Stimulated activated CD8-positive, alpha-beta memory T cell treated with anti-CD3 and anti-CD28 coated beads, Interleukin-4, amount 100 ng/mL, for 48 hours (primary cell): ENCODE measurements around the gene HOMER3.
"Not testable (repeated sequence)": the region's sequence is repeated elsewhere in the genome, so short reads cannot be mapped to it uniquely, and the experiment has no call there.

Experiments
- DNase-seq: peaks from one replicate; pipeline ENCODE4 v3.0.0-alpha.2; 2020

The HOMER3 gene

DNA sequence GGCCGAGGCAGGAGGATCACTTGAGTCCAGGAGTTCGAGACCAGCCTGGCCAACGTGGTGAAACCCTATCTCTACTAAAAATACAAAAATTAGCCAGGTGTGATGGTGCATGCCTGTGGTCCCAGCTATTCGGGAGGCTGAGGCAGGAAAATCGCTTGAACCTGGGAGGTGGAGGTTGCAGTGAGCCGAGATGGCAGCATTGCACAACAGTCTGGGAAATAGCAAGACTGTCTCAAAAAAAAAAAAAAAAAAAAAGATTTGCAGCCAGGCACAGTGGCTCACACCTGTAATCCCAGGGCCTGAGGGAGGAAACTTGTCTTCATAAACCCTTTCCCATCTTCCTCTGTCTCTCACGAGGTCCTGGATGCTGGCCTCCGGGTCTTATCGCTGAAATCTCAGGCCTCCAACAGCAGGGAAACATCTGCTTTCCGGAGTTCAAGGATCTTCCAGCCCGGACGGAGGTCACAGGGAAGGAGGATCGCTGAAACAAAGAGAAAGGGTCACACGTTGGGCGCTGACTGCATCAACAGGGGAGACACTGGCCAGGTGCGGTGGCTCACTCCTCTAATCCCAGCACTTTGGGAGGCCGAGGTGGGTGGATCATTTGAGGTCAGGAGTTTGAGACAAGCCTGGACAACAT, 11.5 kb upstream of the HOMER3 start:
- not testable (repeated sequence) for DNase-seq

DNA sequence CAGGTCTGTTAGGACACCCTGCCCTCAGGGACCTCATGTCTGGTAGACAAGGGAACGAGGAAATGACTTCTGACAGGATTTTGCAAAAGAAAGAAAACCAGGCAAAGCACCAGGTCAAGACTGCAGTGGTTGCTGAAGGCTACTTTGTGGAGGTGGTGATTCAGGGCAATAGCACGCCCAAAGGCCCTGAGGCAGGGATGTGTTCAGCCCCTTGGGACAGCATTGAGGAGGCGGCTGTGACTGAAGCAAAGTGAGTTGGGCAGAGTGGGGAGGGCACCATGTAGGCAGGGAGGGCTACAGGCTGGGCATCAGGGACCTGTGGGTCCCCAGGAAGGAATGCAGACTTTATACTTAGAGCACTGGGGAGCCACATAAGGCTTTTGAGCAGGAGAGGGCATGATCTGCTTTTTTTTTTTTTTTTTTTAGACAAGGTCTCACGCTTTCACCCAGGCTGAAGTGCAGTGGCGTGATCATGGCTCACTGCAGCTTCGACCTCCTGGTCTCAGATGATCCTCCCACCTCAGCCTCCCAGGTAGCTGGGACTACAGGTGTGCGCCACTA, 10.8 kb upstream of the HOMER3 start:
- DNase-seq, result no peak

DNA sequence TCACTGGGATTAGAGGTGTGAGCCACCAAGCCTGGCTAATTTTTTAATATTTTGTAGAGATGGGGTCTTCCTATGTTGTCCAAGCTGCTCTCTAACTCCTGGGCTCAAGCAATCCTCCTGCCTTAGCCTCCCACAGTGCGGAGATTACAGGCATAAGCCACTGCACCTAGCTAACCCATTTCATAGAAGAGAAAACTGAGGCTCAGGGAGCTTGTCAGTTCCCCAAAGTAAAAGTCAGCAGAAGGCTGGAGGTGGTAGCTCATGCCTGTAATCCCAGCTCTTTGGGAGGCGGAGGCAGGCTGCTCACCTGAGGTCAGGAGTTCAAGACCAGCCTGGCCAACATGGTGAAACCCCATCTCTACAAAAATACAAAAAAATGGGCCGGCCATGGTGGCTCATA, 8.8 kb upstream of the HOMER3 start:
- no peak for DNase-seq

DNA sequence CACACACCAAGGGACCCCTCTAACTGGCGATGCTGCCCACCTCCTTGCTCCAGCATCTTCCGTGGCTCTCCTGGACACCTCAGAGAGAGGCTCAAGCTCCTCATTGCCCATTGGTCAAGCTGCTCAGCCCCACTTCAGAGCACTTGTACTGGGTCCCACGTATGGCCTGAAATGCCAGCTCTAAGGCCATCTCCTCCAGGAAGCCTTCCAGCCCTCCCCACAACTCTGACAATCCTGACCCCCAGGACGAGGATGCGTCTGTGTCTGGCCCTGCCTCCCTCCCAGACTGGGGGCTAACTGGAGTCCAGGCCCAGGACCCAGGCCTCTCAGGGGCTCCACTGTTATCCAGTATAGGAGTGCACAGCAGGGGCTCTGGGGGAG, 7.9 kb upstream of the HOMER3 start:
- DNase-seq, result no peak

DNA sequence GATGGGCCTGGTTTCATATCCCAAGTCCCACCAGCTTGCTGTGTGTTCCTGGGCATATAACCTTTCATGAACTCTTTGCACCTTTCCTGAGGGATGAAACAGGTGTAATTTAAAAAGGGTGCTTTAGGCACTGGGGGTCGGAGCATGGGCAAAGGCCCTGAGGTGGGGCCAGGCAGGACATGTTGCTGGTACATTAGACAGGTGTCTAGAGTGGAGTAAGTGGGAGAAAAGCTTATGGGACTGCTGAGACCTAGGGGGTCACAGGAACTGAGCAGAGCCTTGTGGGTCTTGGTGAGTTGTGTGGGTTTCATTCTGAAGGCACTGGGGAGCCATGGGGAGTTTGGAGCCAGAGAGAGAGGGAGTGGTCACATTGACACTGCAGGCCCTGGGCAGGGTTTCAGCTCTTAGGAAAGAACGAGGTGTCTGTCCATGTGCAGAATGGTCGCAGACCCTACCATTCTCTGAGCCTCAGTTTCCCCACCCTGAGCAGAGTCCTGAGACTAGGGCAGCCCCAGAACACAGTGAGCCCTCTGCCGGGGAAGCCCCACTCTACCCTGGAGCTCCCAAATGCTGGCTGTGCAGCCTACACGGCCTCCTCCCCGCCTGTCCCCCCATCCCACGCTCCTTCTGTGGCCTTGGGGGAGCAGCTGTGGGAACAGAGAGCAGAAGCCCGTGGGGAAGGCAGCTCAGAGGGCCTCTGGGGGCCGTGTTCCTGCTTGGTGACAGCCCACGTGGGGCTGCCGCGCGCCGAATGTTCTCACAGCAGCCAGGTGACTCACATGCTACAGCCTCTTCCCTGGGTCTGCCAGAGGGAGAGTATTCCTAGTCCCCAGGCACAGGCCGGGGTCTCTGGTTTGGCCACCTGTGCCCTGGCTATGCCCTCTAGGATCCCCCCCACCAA, 7.3 kb upstream of the HOMER3 start:
- no peak for DNase-seq

DNA sequence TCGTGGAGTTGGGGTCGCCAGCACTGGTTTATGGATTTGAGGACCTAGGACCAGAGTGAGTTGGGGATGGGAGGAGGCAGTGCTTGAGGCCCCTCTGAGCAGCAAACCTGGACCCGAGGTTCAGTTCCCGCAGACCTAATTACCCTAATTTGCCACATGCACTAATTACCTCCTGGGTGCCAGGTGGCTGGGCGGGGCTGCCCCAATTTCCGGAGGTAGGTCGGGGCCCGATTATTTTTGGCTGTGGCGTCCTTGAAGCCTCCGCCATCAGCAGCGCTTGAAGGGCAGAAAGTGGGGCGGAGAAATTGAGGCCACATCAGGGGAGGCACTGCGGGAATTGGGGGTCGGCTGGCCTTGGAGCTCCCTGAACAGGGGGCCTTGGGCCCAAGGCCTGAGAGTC, 5.9 kb upstream of the HOMER3 start:
- no peak for DNase-seq

DNA sequence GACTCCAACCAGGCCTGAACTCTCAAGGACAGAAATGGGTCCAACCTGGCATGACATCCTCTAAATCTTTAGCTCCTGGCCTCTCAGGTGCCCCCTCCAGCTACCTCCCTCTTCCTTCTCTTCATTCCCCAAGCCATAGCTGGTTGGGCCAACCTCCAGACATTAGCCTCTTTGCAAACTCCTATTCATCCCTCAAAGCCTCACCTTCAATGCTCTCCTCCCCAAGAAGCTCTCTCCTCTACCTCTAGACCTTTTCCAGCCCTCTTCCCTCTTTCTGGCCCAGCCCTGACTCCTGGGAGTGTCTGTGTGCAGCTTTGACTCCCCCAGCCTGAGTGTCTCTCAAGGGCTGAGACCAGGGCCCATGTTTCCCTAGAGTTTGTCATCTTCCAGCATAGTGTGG, 5.3 kb upstream of the HOMER3 start:
- DNase-seq, result no peak

DNA sequence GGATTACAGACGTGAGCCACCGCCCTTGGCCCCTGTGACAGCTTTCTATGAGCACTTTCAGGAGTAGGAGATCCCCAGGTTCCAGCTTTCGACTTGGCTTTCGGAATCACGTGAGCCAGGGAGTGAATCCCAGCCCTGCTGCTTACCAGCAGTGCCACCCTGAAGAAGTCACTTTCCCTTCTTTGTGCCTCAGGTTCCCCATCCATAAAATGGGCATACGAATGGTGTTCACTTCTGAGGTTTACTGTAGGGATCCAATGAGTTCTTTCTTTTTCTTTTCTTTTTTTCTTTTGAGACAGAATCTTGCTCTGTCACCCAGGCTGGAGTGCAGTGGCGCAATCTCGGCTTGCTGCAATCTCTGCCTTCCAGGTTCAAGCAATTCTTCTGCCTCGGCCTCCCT, 4.3 kb upstream of the HOMER3 start:
- no peak for DNase-seq

DNA sequence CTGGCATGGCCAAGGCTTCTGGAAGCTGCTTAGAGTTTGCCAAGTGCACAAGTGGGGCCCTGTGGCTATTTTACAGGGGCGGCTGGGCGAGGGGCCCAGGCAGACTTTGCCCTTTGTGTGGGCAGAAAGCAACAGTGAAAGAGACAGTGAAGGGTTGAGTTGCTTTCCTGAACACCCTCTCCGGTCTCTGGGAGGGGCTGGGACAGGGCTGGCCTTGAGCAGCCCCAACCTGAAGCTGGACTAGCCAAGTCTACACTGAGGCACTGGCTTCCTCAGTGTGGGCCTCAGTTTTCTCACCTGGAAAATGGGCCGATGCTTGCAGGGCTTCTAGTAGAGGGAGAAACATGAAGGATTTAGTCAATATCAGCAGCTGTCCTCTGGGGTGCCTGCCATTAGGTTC, 2.4 kb upstream of the HOMER3 start:
- no peak for DNase-seq

DNA sequence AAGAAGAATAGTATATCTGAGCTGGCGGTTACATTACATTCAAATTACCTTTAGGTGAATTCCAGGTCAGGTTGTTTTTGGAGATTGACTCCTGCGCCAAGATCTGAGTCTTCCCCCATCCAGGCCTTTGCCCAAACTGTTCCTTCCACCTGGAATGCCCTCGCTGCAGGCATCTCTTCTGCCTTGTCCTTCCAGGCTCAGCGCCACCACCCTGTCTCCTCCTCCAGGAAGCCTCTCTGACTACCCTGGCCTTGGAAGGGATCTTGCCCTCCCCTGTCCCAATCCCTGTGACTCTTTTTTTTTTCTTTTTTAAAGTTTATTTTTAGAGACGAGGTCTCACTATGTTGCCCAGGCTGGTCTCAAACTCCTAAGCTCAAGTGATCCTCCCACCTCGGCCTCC, 1.7 kb upstream of the HOMER3 start:
- DNase-seq, result no peak

DNA sequence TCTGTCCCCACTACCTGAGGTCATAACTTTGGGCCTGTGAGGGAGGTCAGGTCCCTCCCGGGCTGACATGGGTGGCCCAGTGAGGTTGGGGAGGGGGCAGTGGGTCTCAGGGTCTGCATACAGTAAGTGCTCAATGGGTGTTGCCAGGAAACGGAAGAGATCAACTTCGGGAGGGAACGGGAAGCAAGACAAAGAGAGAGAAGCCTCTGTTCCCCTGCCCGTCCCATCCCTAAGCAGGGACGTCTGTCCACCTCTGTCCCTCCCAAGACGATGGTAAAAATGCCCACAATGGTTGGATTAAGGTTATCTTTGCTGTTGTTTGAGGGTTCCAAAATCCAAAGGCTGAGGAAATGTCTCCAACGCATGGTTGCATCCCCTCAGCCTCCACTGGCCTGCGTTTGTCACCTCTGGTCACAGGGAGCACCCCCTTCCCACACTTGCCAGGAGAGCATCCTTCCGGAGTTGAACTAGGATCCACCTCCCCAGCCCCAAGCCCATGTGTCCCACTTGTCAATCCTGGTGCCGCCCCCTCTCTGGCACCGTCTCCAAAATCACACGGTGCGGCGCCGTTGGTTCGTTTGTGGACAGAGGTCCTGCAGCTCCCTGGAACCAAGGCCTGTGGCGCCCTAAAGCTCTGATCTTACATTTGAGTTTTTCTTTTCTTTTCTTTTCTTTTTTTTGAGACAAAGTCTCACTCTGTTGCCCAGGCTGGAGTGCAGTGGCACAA, 774 bp upstream of the HOMER3 start:
- no peak for DNase-seq

DNA sequence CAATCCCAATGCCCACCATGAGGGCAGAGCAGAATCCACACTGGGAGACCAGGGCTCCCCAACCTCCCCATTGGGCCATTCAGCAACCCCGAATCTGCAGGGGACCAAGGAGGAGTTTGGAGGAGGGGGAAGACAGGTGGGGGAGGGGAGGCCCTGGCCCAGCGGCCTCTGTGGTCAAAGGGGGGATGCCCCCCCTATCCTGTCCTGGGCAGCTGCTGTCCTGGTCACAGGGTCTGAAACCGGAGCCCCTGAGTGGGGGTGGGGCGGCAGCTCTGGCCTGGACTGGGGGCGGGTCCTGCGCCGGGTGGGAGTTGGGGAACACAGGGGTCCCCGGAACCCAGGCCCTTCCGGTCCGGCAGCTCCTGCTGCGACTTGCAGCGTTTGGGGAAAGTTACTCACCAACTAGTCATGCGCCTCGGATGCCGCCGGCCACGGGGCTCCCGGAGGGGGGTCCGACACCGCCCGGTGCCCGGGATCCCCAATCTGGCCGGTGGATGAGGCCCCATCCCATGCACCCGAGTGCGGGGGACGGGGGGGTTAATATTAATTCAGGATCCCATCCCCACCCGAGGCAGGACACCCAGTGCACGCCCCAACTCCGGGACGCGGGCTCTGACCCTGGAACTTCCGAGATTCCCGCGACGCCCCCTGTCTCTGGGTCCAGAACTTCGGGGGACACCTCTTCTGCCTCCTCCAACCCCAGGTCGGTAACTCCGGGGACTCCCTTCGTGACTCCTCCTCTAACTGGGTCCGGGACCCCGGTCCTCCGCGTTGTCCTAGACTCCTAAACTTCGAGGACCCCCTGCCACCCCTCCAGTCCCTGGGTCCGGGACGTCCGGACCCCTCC, 872 bp downstream of the HOMER3 start:
- DNase-seq, result no peak

DNA sequence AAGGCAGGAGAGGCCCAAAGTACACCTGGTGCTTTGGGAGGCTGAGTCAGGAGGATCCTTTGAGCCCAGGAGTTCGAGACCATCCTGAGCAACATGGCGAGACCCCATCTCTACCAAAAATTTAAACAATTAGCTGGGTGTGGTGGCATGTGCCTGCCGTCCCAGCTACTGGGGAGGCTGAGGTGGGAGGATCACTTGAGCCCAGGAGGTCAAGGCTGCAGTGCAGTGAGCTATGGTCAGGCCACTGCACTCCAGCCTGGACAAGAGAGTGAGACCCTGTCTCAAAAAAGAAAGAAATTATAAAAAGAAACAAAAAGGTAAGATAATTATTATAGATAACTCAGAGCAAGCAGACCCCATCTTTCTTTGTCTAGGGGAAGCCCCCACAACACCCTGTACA, 1.9 kb downstream of the HOMER3 start:
- DNase-seq, result no peak

DNA sequence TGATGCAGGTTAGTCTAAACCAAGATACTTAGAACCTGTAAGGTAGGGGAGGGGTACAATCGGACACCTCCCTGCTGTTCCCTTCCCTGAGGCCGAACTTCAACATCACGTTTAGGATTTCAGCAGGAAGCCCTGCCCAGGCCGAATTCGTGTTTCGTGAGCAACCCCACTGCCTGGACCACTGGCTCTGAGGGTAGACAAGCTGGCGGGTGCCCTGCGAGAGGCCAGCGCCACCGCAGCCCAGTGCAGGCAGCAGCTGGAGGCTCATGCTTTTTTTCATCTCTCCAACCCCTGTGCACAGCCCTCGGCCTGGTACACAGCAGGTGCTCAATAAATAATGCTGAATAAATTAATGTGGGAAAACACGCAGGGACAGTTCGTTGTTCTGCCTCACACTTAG, 7.7 kb downstream of the HOMER3 start:
- no peak for DNase-seq

DNA sequence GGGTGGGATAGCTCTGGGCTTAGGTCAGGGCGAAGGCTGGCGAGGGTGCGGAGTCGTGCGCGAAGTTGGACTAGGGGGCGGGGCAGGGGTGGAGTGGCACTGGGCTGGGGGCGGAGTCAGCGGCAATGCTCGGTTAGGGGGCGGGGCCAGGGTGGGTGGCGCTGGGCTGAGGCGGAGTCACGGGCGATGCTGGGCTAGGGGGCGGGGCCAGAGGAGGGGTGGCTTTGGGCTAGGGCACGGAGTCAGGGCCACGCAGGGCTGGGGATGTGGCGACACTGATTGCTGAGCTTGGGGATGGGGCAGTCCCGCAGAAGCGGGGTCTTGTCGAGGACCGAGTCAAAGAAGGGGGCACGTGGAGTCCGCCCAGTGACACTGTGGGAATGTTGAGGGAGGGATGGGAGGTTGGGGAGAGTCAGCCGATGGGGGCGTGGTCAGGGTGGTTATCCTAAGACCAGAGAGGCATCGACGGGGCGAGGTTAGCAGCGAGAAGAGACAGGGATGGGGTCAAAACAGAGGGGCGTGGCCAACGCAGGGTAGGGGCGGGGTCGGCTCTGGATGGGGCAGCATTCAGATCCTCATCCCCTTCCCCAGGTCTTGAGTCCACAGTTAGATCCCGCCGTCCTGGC, 8.7 kb downstream of the HOMER3 start:
- peak; percentile 94 for DNase-seq

DNA sequence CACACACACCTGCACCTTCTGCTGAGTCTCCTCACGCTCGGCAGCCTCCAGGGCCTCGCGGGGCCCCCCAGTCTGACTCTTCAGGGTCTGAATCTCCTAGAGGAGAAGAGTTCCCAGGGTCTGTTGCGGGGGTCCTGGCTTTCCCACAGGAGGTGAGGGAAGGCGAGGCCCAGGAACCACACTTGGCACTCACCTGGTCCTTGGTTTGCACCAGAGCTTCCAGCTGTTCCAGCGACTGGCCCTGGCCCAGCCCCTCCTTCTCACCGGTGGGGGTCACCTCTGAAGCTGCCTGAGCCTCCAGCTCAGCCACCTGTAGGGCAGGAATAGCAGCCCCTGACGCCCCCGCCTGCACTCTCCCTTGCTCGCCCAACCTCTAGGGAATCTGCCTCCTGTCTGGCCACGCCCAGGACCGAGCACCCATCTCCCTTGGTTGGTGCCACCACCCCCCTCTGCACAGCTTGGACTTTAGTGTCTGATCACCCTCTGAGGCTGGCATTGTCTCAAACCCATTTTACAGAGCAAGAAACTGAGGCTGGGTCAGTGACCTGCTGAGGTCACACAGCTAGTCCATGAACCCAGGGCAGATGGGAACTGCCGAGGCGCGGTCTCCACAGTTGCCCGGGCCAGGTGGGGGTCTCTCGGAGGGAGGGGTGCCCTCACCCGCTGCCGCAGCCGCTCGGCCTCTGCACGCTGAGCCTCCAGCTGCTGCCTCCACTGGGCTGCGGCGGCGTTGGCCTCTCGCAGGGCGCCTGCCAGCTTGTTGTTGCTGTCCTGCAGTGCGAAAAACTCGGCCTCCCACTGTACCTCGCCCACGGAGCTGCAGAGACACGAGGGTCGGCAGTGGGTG, 9.5 kb downstream of the HOMER3 start:
- no peak for DNase-seq

DNA sequence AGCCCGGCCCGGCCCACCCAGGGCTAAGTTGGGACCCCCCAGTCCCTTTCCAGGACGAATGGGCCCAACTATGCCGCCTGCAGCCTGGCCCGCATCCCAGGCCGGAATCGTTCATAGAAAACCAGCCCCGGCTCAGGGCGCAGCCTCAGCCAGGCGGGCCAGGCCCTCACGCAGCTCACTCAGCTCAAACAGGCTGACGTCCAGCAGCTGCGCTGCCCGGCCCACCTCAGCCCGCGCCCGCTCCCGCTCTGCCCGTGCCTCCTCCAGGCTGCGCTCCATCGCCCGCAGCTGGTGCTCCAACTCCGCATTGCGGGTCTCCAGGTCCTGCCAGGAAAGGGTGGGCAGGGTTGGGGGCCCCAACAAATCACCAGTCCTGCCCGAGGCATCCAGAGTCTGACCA, 11.7 kb downstream of the HOMER3 start:
- no peak for DNase-seq

DNA sequence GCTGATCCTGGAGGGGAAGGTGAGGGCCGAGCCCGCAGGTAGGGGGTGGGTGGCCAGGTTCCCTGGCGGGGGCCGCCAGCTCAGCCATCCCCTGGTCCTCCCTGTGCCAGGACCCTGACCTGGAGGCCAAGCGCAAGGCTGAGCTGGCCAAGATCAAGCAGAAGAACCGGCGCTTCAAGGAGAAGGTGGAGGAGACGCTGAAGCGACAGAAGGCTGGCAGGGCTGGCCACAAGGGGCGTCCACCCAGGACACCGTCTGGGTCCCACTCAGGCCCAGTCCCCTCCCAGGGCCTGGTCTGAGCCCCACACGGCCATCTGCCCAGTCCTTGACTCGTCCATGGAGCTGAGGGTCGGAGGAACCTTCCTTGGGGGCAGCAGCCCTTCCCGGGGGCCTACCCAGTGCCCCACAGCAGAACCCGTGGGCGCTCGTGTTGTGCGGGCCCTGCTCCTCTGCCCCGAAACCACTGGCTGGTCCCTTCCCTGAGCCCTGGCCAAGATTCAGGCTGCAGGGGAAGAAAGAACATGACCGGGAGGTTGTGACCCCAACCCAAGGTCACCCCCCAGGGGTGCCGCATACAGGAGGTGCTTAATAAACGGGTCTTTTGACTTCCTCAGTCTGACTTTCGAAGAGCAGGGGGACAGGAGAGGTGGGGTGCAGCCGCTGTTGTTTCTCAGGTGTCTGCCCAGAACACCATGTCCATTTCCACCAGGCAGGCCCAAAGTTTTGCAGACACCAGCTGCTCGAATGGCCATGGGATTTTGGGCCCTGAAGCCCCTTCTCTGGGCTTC, 12.8 kb downstream of the HOMER3 start:
- no peak for DNase-seq

DNA sequence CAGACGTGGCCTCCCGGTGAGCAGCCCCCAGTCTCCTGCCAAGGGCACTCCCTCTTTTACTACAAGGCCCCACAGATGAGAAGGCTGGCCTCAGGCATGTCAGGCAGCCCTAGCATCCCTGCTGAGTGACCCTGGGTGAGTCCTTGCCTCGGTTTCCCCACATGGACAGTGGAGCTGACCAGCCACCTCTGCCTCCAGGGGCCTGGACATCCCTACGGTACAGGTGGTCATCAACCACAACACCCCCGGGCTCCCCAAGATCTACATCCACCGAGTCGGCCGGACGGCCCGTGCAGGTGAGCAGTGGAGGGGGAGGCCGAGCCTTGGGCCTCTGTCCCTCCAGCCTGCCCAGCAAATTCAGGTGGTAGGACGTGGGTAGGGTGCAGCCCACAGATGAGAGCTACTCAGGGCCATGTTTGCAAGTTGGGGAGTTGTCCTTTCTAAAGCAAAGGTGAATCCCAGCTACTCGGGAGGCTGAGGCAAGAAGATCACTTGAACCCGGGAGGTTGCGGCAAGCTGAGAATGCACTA, 16.3 kb downstream of the HOMER3 start:
- DNase-seq, result no peak
